HG02885 (cell line): ENCODE measurements around the gene NT5M.
"Not testable (repeated sequence)": the region's sequence is repeated elsewhere in the genome, so short reads cannot be mapped to it uniquely, and the experiment has no call there.

Source experiments
- ATAC-seq: cut with Tn5 transposase; IDR thresholded peaks from one replicate; pipeline ENCODE4 v1.9.1; 2021; ENCODE audit warnings: mild to moderate bottlenecking; ENCODE audit not compliant: unreplicated experiment, poor library complexity

NT5M gene

DNA sequence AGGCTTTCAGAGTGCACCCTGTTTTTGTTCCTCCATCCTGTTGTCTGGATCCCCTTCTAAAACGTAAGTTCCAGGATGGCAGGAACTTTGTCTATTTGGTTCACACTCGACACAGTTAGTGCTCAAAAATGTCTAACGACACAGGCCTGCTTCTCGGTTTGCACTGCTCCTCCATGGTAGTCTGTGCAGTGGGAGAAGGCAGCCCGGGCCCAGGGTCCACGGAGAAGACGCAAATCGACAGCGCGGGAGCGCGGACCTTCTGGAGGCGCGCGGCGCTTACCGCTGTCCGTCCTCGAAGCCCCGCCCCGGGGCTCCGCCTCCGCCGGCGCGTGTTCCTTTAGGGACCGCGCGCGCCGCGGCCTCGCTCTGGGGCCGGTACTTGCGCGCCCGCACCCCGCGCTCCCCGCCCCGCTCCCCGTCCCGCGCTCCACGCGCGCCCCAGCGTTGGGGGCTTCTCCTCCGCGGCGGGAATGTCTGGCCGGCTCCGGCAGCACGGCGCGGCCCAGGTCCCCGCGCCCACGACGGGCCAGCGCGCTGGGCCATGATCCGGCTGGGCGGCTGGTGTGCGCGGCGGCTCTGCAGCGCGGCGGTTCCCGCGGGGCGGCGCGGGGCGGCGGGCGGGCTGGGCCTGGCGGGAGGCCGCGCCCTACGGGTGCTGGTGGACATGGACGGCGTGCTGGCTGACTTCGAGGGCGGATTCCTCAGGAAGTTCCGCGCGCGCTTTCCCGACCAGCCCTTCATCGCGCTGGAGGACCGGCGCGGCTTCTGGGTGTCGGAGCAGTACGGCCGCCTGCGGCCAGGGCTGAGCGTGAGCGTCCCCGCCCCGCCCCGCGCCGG lies at the start of gene NT5M:
NT5M (plus strand) TSS at position 364 of the 837 bp plus-strand sequence; CDS start at position 542, 178 bp downstream.
- peak; percentile 69 for ATAC-seq

DNA sequence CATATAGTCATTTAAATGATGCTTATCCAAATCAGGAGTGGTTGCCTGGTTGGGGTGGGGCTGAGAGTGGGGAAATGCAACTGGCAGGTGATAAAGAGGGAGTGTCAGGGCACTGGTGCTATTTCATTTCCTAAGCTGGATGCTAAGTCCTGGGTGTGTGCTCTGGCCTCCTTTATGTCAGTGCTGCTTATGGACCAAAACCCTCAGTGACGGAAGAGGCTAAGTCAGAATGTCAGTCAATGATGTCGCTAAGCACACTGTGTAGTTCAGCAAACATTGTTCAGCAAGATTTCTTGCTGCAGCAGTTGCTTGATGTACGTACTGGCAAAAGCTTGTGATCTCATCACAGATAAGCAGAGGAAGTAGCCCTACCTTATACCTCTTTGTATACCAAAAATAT lies 49.8 kb upstream of the NT5M start:
- ATAC-seq, result no peak

DNA sequence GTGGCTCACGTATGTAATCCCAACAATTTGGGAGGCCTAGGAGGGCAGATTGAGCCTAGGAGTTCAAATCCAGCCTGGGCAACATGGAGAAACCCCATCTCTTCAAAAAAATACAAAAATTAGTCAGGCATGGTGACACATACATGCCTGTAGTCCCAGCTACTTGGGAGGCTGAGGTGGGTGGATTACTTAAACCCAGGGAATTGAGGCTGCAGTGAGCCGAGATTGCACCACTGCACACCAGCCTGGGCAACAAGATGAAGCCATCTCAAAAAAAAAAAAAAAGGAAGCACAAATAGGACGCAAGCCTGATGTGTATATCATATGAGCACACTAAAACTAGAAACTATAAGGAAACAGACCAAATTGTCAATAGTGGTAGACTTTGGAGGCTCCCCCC lies 49.1 kb upstream of the NT5M start:
- no peak for ATAC-seq

DNA sequence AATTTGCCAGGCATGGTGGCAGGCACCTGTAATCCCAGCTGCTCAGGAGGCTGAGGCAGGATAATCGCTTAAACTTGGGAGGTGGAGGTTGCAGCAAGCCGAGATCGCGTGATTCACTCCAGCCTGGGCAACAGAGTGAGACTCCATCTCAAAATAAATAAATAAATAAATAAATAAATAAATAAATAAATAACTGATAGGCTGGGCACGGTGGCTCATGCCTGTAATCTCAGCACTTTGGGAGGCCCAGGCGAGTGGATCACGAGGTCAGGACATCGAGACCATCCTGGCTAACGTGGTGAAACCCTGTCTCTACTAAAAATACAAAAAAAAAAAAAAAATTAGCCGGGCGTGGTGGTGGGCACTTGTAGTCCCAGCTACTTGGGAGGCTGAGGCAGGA lies 47.5 kb upstream of the NT5M start:
- not testable (repeated sequence) for ATAC-seq

DNA sequence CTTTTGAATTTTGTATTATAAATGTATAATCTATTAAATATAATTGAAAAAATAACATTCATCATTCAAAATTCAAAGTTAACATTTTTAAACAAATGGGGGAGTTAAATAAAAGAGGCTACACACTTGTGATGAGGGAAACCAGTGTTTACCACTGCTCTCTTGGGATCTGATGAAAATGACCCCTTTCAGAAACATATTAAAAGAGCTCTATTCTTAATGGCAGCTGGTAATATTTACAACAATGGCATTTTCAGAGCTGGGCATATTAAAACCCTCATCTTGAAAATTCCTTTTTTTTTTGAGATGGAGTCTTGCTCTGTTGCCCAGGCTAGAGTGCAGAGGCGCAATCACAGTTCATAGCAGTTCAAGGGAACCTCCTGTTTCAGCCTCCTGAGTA lies 46.9 kb upstream of the NT5M start:
- no peak for ATAC-seq

DNA sequence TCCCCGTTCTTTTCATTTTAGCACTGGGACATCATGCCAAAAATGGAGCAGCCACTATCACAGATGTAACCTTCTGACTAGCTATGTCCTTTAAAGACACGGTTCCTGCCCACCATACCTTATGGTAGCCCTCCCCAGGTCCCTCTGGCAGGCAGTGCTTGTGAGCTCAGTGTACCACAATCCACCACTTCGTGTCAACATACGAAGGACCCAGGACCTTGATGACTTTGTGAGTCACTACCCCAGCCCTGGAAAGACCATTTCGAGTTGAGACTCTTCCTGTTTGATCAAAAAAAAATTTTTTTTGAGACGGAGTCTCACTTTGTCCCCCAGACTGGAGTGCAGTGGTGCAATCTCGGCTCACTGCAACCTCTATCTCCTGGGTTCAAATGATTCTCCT lies 45.2 kb upstream of the NT5M start:
- ATAC-seq, result no peak

DNA sequence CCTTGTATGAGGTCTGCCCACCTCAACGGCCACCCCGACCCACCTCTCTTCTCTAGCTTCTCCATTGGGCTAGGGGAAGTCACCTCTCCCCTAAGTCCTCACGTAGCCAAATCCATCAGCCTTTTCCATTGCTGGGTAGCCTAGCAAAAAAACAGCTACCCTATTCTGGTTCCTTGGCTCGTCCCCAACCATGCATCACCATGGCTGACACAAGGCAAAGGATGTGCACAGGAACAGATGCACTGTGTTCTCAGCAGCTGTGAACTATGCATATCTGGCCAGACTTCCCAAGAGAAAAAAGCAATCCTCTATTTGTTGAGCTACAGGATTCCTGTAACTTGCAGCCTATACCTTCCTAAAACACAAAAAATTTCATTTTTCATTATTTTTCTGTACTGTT lies 44.2 kb upstream of the NT5M start:
- no peak for ATAC-seq

DNA sequence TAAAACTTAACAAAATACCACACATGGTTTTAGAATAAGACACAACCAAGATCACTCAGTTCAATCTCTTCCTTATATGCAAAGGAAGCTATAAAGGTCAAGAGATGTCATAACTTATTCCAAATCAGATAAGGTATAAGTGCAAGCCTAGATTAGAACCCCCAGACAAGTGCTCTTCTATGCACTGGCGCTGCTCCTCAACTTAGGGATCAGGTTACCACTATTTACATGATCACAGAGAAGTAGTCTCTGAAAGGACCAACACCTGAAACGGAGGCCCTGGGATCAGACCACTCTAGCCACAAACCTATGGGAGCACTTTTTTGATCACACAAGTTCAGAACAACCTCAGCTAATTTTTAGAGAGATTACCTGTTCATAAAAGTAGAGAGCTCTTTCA lies 38.7 kb upstream of the NT5M start:
- ATAC-seq, result no peak

DNA sequence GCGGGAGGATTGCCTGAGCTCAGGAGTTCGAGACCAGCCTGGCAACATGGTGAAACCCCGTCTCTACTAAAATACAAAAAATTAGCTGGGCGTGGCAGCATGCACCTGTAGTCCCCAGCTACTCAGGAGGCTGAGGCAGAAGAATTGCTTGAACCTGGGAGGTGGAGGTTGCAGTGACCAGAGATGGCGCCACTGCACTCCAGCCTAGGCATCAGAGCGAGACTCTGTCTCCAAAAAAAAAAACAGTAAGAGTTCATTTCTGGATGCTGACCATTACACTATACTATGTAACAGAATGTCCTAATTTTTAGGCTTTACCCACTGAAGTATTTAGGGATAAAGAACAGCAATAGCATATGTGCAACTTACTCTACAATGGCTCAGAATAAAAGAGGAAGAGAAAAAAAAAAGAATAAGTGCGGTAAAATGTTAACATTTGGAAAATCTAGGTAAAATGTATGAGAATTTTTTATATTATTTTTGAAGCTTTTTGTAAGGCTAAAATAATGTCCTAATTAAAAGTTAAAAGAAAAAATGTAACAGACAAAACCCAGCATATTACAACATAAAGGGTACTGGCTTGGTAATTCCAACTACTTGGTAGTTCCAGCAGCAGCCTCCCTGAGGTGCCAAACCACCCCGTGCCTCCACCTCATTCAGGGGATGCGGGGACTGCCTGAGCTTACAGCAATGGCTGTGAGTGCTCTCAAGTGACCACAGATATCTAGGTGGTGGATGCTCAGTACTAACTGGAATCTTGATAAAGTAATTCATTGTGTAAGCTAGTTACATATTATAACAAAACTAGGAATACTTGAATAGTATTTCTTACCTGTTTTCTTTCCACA lies 33.0 kb upstream of the NT5M start:
- ATAC-seq, result no peak

DNA sequence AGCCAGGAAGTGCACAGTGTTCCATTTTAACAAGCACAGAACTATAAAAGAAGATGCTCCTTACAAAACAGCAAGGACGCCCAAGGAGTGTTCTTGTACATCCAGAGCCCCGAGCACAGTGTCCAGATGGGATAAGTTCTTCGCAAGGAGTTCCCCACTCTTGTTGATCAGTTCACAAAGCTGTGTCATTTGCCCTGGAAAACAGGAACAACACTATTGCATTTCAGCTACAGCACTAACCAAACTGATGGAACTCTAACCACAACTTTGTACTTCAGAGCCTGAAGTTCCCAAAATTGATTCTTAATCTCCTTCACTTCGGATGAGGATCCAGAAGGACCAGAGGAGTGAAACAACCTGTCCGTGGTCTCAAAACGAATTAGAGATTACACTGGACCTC lies 27.2 kb upstream of the NT5M start:
- ATAC-seq, result no peak

DNA sequence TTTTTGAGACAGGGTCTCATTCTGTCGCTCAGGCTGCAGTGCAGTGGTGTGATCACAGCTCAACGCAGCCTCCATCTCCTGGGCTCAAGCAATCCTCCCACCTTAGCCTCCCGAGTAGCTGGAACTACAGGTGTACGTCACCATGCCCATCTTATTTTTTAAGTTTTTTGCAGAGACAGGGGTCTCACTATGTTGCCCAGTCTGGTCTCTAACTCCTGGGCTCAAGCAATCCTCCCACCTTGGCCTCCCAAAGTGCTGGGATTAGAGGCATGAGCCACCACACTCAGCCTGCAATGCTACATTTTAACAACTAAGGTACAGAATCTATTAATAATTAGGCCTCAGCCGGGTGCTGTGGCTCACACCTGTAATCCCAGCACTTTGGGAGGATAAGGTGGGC lies 25.7 kb upstream of the NT5M start:
- not testable (repeated sequence) for ATAC-seq

DNA sequence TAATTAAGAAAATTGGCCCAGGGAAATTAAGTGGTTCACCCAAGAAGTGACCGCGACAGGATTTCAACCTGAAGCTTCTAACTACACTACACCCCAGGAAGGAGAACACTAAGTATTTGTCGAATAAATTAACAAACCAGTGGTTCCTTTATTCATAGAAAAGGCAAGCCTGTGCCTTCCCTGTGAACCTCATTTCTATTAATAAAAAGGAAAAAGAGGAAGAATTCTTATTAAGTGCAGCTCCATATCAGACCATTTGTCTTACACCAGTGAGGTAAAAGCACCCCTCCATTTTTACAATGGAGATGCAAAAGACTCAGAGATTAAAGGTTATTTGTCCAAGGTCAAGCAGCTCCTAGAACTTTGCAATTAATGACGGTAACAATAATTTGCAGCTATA lies 23.9 kb upstream of the NT5M start:
- no peak for ATAC-seq

DNA sequence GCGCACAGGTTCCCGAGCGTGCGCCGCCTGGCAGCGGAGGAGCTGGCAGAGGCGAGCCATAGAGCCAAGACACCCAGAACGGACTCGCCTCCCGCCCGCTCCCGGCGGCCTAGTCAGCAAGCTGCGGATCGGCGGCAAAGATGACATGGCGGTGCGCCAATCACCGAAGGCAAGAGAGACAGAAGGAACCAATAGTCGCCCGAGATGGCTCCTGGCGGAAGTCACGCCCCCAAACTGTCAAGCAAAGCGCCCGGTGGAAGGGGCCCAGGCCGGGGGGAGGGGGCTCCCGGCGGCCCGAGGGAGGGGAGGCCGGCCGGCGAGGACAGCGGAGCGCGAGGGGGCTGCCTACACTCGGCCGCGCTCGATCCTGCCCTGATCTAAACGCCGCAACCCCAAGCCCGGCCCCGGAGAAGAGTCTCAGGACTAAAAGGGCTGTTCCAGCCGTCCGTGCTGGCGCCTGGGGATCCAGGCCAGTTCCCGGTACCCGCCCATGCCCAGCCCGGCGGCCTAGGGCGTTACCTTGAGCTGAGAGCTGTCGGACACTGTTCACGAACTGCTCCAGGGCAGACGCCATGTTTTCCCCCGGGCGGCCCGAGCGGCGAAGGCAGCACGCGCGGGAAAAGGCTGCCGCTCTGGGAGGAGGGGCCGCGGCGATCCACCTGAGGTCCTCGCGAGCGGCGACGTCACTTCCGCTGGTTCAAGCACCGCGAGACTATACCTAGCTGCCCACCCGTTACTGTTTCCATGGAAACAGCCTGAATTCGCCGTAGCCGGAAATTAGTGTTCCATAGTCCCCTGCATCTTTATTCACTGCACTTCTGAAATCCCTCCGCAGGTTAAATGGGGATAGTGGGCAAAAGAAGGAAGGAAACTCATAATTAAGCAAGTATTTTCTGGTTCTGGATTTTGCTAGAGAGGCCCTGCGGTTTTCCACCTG lies 22.3 kb upstream of the NT5M start, which contains the start of gene COPS3:
COPS3 (minus strand) TSS at position 634 of the 937 bp plus-strand sequence; CDS start at position 574, 60 bp downstream.
- ATAC-seq, result peak; percentile 91

DNA sequence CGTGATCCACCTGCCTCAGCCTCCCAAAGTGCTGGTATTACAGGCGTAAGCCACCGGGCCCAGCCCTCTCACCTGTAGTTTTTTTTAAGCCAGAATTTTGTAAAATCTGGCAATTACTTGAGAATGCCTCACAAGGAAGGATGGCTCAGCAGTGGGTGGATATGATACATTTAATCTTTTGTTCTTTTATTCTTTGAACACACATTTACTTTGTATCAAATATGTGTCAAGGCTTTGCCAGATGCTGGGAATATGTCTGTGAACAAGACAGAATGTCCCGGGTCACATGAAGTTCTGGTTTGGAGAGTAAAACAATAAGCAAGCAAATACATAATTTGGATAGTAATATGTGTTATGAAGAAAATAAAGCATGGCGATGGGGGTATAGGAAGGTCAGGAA lies 17.2 kb upstream of the NT5M start:
- no peak for ATAC-seq

DNA sequence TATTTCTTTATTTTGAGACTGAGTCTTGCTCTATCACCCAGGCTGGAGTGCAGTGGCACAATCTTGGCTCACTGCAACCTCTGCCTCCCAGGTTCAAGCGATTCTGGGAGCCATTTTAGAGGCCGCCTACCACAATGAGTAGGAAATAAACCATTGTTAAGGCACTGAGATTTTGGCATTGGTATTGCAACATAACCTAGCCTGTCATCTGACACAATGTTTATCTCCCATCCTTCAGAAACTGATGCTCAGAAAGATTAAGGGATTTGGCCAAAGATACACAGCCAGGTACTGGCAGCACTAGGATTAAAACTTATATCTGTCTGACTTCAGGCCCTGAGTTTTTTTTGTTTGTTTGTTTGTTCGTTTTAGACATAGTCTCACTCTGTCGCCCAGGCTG lies 14.1 kb upstream of the NT5M start:
- no peak for ATAC-seq

DNA sequence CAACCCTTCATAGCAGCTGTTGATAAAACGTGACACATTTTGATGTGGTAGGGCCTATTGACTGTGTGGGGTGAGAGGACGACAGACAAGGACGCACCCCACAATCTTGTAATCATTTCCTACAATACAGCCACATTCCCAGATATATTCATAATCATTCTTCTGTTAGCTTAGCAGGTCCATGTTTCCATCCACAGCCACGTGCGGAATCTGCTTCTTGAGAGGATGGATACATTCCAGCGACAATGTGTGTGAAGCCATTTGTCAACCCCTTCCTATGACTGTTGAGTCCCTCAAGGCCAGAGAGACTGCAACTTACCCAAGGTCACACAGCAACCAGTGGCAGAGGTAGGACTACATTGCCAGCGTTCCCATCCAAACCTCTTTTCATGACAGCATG lies 13.5 kb upstream of the NT5M start:
- no peak for ATAC-seq

DNA sequence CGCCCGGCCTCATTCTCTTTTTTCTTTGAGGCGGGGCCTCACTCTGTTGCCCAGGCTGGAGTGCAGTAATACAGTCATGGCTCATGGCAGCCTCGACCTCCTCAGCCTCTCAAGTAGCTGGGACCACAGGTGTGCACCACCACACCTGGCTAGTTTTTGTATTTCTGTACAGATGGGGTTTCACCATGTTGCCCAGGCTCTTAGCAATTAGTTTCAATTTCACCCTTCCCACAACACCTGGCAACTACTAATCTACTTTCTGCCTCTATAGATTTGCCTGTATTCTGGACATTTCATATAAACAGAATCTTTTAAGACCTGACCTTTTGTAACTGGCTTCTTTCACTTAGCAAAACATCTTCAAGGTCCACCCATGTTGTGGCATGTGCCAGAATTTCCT lies 8.0 kb upstream of the NT5M start:
- ATAC-seq, result no peak

DNA sequence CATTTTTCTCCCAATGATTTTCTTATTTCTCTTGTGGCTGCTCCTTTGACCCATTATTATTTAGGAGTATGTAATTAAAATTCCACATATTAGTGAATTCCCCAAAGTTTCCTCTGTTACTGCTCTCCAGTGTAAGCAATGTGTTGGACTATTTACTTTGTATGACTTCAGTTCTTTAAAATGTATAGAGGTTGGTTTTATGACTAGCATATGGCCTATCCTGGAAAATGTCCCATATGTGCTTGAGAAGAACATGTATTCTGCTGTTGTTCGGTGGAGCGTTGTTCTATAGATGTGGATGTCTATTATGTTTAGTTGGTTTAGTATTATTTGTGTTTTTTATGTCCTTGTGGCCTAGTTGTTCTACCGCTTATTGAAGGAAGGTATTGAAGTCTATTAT lies 6.0 kb upstream of the NT5M start:
- no peak for ATAC-seq

DNA sequence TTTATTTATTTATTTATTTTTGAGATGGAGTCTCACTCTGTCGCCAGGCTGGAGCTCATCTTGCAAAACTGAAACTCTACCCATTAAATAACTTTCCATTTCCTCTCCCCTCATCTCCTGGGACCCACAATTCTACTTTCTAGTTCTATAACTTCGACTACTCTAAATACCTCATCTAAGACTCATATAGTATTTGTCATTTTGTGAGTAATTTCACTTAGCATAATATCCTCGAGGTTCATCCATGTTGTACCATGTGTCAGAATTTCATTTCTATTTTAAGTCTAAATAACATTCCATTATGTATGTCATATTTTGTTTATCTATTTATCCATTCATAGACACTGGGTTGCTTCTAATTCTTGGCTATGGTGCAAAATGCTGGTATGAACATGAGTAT lies 5.1 kb upstream of the NT5M start:
- no peak for ATAC-seq
